GM15510 (cell line): ENCODE data around the gene SPAG9.

ENCODE experiments used
- POLR2A ChIP-seq: IDR thresholded peaks from 3 replicates; pipeline ENCODE4 v1.6.1; 2011; ENCODE audit warnings: borderline replicate concordance; ENCODE audit not compliant: insufficient read length; ENCODE audit errors: extremely low read depth

The SPAG9 gene

GRCh38 chr17:50918933-50919296, 201.8 kb downstream of the SPAG9 start:
- no peak for TF ChIP-seq POLR2A

DNA sequence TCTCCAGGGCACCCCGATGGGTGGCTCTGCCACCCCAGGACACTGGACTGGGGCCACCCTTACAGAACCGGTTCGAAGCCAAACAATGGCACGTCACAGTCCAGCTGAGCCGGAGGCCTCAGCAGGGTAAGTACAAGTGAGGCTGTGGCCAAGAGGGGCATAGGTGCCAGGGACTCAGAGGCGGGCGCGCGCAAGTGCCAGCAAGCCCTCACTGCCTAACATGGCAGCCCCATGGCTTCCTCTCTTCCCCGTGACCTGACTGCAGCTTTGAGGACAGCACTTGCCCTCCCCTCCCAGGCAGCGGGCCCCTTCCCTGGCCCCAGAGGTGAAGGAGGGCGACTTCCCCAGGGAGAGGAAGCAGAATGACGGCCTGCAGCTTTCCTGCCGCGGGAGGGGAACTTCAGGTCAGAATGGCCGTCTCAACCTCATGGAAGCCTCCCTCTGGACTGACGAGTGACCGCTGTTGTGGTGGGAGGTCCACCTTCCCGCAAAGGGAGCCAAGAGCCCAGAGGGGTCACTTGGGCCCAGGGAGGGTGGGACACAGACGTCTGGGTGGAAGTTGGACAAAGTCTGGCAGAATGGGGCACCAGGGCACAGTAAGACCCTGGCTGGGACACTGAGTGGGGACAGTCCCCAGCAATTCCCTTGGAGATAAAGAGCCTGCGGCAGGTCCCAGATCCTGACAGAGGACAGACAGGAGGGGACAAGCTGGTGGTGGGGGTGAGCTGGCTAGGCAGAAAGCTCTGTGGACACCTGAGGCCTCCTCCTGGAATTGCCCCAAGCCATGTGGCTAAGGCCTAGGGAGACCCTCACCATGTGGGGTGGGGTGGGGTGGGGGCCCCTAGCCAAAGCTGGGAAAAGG, 202.4 kb downstream of the SPAG9 start:
- no peak for TF ChIP-seq POLR2A

DNA sequence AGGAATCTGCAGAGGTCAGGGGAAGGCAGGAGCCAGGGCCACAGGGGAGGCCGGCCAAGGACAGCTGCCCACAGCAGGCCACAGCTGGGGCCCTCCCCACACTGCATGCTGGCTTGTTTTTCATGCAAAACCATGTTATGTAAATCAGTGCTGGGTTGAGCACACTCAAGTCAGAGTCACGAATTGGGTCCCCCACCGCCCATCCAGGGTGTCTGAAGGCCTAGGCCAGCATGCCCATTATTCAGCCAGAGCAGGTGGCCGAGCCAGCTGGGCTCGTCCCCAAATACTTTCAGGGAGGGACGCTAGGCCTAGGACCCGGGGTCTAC, 203.3 kb downstream of the SPAG9 start:
- peak; percentile 40 for TF ChIP-seq POLR2A

GRCh38 chr17:50916708-50917417, 203.8 kb downstream of the SPAG9 start:
- TF ChIP-seq POLR2A: no peak

DNA sequence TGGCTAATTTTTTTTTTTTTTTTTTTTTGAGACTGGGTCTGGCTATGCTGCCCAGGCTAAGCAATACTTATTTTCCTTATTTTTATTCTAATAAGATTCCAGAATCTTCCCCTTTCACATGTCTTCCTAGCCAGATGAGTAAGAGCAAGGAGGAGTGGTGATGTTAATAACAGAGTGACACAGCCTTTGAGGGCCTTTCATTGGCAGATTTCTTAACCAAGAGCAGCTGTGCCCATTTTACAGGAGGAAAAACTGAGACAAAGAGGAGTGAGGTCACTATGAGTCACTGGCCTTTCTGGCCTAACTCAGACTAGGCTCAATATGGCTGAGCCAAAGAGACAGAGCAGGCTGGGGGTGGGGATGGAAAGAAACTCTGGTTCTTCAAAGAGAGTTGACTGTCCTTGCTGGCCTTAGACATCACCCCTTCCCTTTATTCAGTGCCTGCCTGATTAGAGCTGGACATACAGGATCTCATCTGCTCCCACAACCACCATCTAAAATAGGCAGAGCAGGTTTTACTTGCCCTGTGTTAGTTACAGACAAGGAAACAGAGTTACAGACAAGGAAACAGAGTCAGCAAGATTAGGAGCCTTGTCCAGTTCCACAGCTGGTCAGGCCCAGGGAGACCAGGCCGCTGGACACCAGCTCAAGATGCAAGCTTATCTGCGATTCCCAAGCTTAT, 204.5 kb downstream of the SPAG9 start:
- no peak for TF ChIP-seq POLR2A

DNA sequence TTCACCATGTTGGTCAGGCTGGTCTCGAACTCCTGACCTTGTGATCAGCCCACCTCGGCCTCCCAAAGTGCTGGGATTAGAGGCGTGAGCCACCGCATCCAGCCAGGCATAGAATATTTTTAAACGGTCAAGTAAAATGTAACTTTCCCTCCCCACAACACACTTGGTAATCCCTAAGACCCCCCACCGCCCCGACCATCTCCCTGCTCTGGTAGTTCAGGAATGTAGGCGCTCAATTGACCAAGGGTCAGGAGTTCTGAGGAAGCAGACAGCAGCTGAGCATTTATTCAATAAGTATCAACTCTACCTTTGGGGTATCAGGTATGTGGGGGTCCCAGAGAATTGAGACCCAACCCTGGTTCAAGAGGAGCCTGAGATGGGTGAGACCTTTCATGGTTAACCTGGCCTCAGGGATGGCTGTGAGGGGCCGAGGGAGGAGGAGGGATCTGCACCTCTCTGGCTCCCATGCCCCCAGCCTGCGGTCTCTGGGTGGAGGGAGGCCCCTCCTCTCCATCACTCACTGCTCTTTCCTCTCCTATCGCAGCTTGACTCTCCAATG, 206.1 kb downstream of the SPAG9 start:
- TF ChIP-seq POLR2A: no peak

DNA sequence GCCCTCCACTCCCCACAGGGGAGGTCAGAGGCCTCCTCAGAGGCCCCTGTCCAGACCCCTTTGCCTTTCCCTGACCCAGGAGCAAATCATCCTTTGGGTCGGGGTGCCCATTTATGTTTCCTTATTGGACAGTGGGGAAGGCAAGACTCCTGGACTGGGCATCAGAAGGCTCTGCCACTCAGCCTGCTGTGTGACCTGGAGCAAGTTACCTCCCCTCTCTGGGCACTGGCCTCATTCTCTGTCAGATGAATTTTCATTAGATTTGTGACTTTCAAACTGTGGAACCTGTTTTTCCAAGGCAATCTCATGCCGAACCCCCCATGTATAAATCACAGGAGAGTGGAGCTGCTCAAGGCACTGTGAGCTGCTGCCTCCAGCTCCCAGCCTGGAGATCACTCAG, 207.5 kb downstream of the SPAG9 start:
- no peak for TF ChIP-seq POLR2A
